ENCODE results near the gene GABRG3.

DNA sequence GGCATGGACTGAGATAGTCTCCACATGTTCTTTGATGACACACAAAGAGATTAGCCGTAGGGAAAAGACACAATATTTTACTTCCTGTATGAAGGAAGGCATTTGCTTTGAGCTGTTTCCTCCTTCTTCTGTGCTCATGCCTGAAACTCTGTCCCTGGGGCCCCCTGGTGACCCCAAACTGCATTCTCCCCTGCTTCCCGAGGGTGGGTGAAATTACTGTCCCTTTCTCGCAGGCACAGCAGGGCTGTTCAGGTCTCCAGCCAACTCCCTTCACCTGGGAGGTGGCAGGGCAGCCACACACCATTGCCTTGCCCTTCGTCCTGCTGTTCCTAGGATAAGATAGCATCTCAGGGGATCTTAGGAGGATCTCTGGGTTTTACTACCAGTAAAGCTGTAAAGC is 79.2 kb downstream of the GABRG3 start:
- TF ChIP-seq CTCF (optimal IDR thresholded peaks at IDR 0.05 in 1 of 3, IDR thresholded peaks at IDR 0.05 in 1 of 3, conservative IDR thresholded peaks at IDR 0.05 in 1 of 3; ENCODE audit: extremely low read depth in 1 of 3, insufficient read depth in 2 of 3, low read length in 3 of 3) (no peak), EZH2 (IDR thresholded peaks at IDR 0.05; ENCODE audit: low read length) (no peak)
